Umbilical cord (tissue), 2 donors: ENCODE results near the gene FKBP14. TPM values are rescaled to one million over a fixed set of nuclear protein-coding genes. Genes with fewer than 3 reads are reported as not detected.

Experiments used
- DNase-seq: peaks from one replicate; pipeline ENCODE4 v3.0.0-alpha.2; 2015; ENCODE audit warnings: low spot score
- total RNA-seq: library from RNA; depleted of rRNA; stranded (reverse); fragments of >200 nt; gene quantifications from one replicate; pipeline ENCODE4 v1.2.3, GENCODE V29; 2014; ENCODE audit warnings: low replicate concordance; ENCODE audit not compliant: insufficient read depth

FKBP14 gene
- total RNA-seq, 1 donor from 2014 or later: 55.4 TPM

- no peak for DNase-seq
Measured at GRCh38 chr7:30034501-30034900, 8.0 kb upstream of the FKBP14 start.

GRCh38 chr7:30032310-30033125 lies 6.0 kb upstream of the FKBP14 start:
- DNase-seq: no peak

GRCh38 chr7:30029696-30030095 lies 3.2 kb upstream of the FKBP14 start:
- no peak for DNase-seq

- DNase-seq: peak; percentile 62
Measured at GRCh38 chr7:30028749-30029635, 2.5 kb upstream of the FKBP14 start.

GRCh38 chr7:30028216-30028748 lies 1.8 kb upstream of the FKBP14 start, which contains the start of gene PLEKHA8:
Gene PLEKHA8 (plus strand): TSS chr7:30028412. CDS start chr7:30028763, 351 bp downstream.
- peak; percentile 92 for DNase-seq

GRCh38 chr7:30027740-30028215 lies 1.3 kb upstream of the FKBP14 start:
- no peak for DNase-seq

- DNase-seq: no peak
Measured at GRCh38 chr7:30027065-30027456, 559 bp upstream of the FKBP14 start.

GRCh38 chr7:30023524-30023923 lies 3.0 kb downstream of the FKBP14 start:
- no peak for DNase-seq

- no peak for DNase-seq
Measured at GRCh38 chr7:30022991-30023390, 3.5 kb downstream of the FKBP14 start.

GRCh38 chr7:30020535-30020934 lies 6.0 kb downstream of the FKBP14 start:
- no peak for DNase-seq

- no peak for DNase-seq
Measured at GRCh38 chr7:30019960-30020359, 6.5 kb downstream of the FKBP14 start.

GRCh38 chr7:30019387-30019786 lies 7.1 kb downstream of the FKBP14 start:
- DNase-seq: no peak

GRCh38 chr7:30018451-30018850 lies 8.1 kb downstream of the FKBP14 start:
- DNase-seq: no peak

GRCh38 chr7:30012757-30013156 lies 13.7 kb downstream of the FKBP14 start:
- no peak for DNase-seq

- no peak for DNase-seq
Measured at GRCh38 chr7:30010021-30010420, 16.5 kb downstream of the FKBP14 start.

GRCh38 chr7:30005464-30005863 lies 21.0 kb downstream of the FKBP14 start:
- no peak for DNase-seq

- DNase-seq: no peak
Measured at GRCh38 chr7:30003098-30003497, 23.4 kb downstream of the FKBP14 start.

GRCh38 chr7:30001998-30002397 lies 24.5 kb downstream of the FKBP14 start:
- no peak for DNase-seq

GRCh38 chr7:29998489-29998888 lies 28.0 kb downstream of the FKBP14 start:
- no peak for DNase-seq

GRCh38 chr7:29996321-29996720 lies 30.2 kb downstream of the FKBP14 start:
- DNase-seq: no peak

GRCh38 chr7:29995652-29996051 lies 30.9 kb downstream of the FKBP14 start:
- DNase-seq: no peak

GRCh38 chr7:29993140-29993539 lies 33.4 kb downstream of the FKBP14 start:
- no peak for DNase-seq
